H1 (cell line): ENCODE data around the gene ITGB8. TPM values are rescaled to one million over a fixed set of nuclear protein-coding genes. Genes with fewer than 3 reads are reported as not detected.

Experiments
- CTCF ChIA-PET: fragments of 300-600 bp; sonication (Branson Sonifier 250); formaldehyde crosslinking; loops from one replicate; lab custom pipeline; 2021; ENCODE audit not compliant: partially characterized antibody; lab: Charles Lee
- POLR2A ChIA-PET: fragments of 300-600 bp; sonication (Branson Sonifier 250); formaldehyde crosslinking; loops from one replicate; lab custom pipeline; 2021; ENCODE audit warnings: inconsistent platforms; ENCODE audit not compliant: partially characterized antibody; lab: Charles Lee
- DNase-seq, 2 experiments: peaks; one replicate each; pipeline versions ENCODE4 v3.0.0 to v3.0.0-alpha.2; 2010 to 2022; ENCODE audit warnings: low spot score in 2 of 2, low read depth in 1 of 2, mixed read lengths in 1 of 2
- FAIRE-seq: peaks from 2 replicates; lab custom pipeline; 2011; peaks lifted over from hg19 to GRCh38; lab: Jason Lieb, UNC
- H2AFZ ChIP-seq: 2 replicates; pipeline ENCODE4 v1.8.1; 2012; ENCODE audit warnings: low read length, inconsistent platforms
- H2AK5ac ChIP-seq: 2 replicates; pipeline ENCODE4 v1.6.1; 2013; ENCODE audit warnings: low read depth, low read length
- H2BK120ac ChIP-seq: replicated peaks from 2 replicates; pipeline ENCODE3; 2013; ENCODE audit warnings: low read depth, low read length, inconsistent platforms
- H2BK12ac ChIP-seq: 2 replicates; pipeline ENCODE4 v1.6.1; 2013; ENCODE audit warnings: low read depth, low read length
- H2BK15ac ChIP-seq: 2 replicates; pipeline ENCODE4 v1.6.1; 2013; ENCODE audit warnings: low read length
- H2BK20ac ChIP-seq: 2 replicates; pipeline ENCODE4 v1.6.1; 2013; ENCODE audit warnings: low read length
- H2BK5ac ChIP-seq: 2 replicates; pipeline ENCODE4 v1.6.1; 2013; ENCODE audit warnings: low read depth, low read length
- H3K14ac ChIP-seq: 2 replicates; pipeline ENCODE4 v1.6.1; 2013; ENCODE audit warnings: inconsistent platforms; ENCODE audit not compliant: insufficient read length
- H3K18ac ChIP-seq: 2 replicates; pipeline ENCODE4 v1.6.1; 2013; ENCODE audit warnings: low read length; ENCODE audit errors: extremely low read depth
- H3K23ac ChIP-seq: 2 replicates; pipeline ENCODE4 v1.6.1; 2013; ENCODE audit warnings: inconsistent platforms; ENCODE audit not compliant: insufficient read length
- H3K23me2 ChIP-seq: 2 replicates; pipeline ENCODE4 v1.6.1; 2013; ENCODE audit warnings: low read depth, low read length
- H3K27ac ChIP-seq: 2 replicates; pipeline ENCODE4 v1.6.1; 2011; ENCODE audit warnings: low read depth, low read length, inconsistent platforms
- H3K27me3 ChIP-seq, 4 experiments: replicated peaks in 1 of 4; 1 replicate in 1 of 4; 2 replicates in 3 of 4; pipeline versions ENCODE4 v1.6.1 to v1.8.1; 2011 to 2013; ENCODE audit warnings: low read length in 3 of 4, mild to moderate bottlenecking in 3 of 4, inconsistent platforms in 2 of 4, mixed read lengths in 2 of 4, moderate library complexity in 1 of 4; ENCODE audit not compliant: control insufficient read depth in 3 of 4, insufficient read depth in 3 of 4; ENCODE audit errors: extremely low read depth in 1 of 4
- H3K36me3 ChIP-seq, 4 experiments: 2 replicates each; pipeline versions ENCODE4 v1.6.1 to v1.8.1; 2011 to 2013; ENCODE audit warnings: mild to moderate bottlenecking in 4 of 4, low read length in 3 of 4, moderate library complexity in 2 of 4, control low read depth in 1 of 4, inconsistent platforms in 1 of 4; ENCODE audit not compliant: insufficient read depth in 4 of 4, control insufficient read depth in 2 of 4
- H3K4ac ChIP-seq: replicated peaks from 2 replicates; pipeline ENCODE3; 2013; ENCODE audit warnings: low read length, low read depth, mixed read lengths, inconsistent platforms; ENCODE audit not compliant: insufficient read length
- H3K4me1 ChIP-seq, 4 experiments: replicated peaks in 1 of 4; 1 replicate in 1 of 4; 2 replicates in 3 of 4; pipeline versions ENCODE4 v1.6.1 to v1.8.1; 2011 to 2013; ENCODE audit warnings: low read length in 3 of 4, inconsistent platforms in 2 of 4, mixed read lengths in 1 of 4; ENCODE audit not compliant: insufficient read depth in 4 of 4, control insufficient read depth in 3 of 4
- H3K4me2 ChIP-seq, 2 experiments: 2 replicates each; pipeline versions ENCODE4 v1.6.1 to v1.8.1; 2011 to 2013; ENCODE audit warnings: low read depth in 2 of 2, low read length in 2 of 2, control low read depth in 1 of 2, inconsistent platforms in 1 of 2, mild to moderate bottlenecking in 1 of 2; ENCODE audit not compliant: insufficient read depth in 1 of 2
- H3K4me3 ChIP-seq, 4 experiments: fragments of 200-600, 300-600 bp in 1 of 4; sonication (generic), shearing (Covaris generic), sonication (Bioruptor Twin) in 1 of 4; 2 replicates each; pipeline versions ENCODE4 v1.5.1 to v1.8.1; 2011 to 2016; ENCODE audit warnings: low read length in 4 of 4, low read depth in 3 of 4, control low read depth in 2 of 4, inconsistent platforms in 2 of 4, mild to moderate bottlenecking in 2 of 4, mixed read lengths in 1 of 4, moderate library complexity in 1 of 4; ENCODE audit not compliant: insufficient read depth in 2 of 4; ENCODE audit errors: extremely low read depth in 1 of 4
- H3K56ac ChIP-seq: replicated peaks from 2 replicates; pipeline ENCODE3; 2013; ENCODE audit warnings: low read depth, mild to moderate bottlenecking, mixed read lengths, low read length, inconsistent platforms; ENCODE audit not compliant: insufficient read length
- H3K79me1 ChIP-seq: 2 replicates; pipeline ENCODE4 v1.6.1; 2013; ENCODE audit warnings: low read depth, low read length, control low read depth
- H3K79me2 ChIP-seq, 2 experiments: 2 replicates each; pipeline versions ENCODE4 v1.6.1 to v1.8.1; 2012 to 2013; ENCODE audit warnings: low read length in 2 of 2, mild to moderate bottlenecking in 2 of 2, inconsistent platforms in 1 of 2; ENCODE audit not compliant: insufficient read depth in 2 of 2, control insufficient read depth in 1 of 2
- H3K9ac ChIP-seq, 4 experiments: replicated peaks in 1 of 4; 1 replicate in 1 of 4; 2 replicates in 3 of 4; pipeline versions ENCODE4 v1.6.1 to v1.8.1; 2011 to 2013; ENCODE audit warnings: low read depth in 3 of 4, low read length in 3 of 4, control low read depth in 2 of 4, mild to moderate bottlenecking in 2 of 4, moderate library complexity in 2 of 4, inconsistent platforms in 1 of 4; ENCODE audit errors: extremely low read depth in 1 of 4
- H3K9me3 ChIP-seq, 2 experiments: 2 replicates each; pipeline versions ENCODE4 v1.6.1 to v1.8.1; 2012 to 2013; ENCODE audit warnings: mild to moderate bottlenecking in 2 of 2, moderate library complexity in 2 of 2, control low read depth in 1 of 2, inconsistent platforms in 1 of 2, low read depth in 1 of 2, low read length in 1 of 2, mixed read lengths in 1 of 2; ENCODE audit not compliant: insufficient read depth in 2 of 2
- H4K20me1 ChIP-seq, 2 experiments: replicated peaks in 1 of 2; 2 replicates each; pipeline versions ENCODE3 to v1.8.1; 2011 to 2013; ENCODE audit warnings: inconsistent platforms in 2 of 2, low read length in 2 of 2, mild to moderate bottlenecking in 1 of 2; ENCODE audit not compliant: insufficient read depth in 2 of 2, control insufficient read depth in 1 of 2
- H4K5ac ChIP-seq: 2 replicates; pipeline ENCODE4 v1.6.1; 2013; ENCODE audit warnings: low read length, low read depth, mixed read lengths, inconsistent platforms; ENCODE audit not compliant: insufficient read length
- H4K8ac ChIP-seq: 2 replicates; pipeline ENCODE4 v1.8.0; 2013; ENCODE audit warnings: mild to moderate bottlenecking, moderate library complexity, low read length, inconsistent platforms; ENCODE audit not compliant: insufficient read depth; ENCODE audit errors: extremely low read depth
- H4K91ac ChIP-seq: replicated peaks from 2 replicates; pipeline ENCODE3; 2013; ENCODE audit warnings: low read length, mixed read lengths, inconsistent platforms; ENCODE audit not compliant: insufficient read length
- BRCA1 ChIP-seq: IDR thresholded peaks from 2 replicates; pipeline ENCODE4 v1.6.1; 2012; ENCODE audit warnings: low read depth, low read length, improper control_type of control experiment
- EZH2 ChIP-seq: fragments of 200-600 bp; sonication (generic); IDR thresholded peaks from 2 replicates; pipeline ENCODE4 v1.7.1; 2012; ENCODE audit warnings: low read depth, mild to moderate bottlenecking, moderate library complexity, low read length, inconsistent platforms; ENCODE audit not compliant: severe bottlenecking
- NRF1 ChIP-seq: IDR thresholded peaks from 2 replicates; pipeline ENCODE4 v1.6.1; 2011; ENCODE audit warnings: mild to moderate bottlenecking, low read depth, low read length, improper control_type of control experiment
- RXRA ChIP-seq: IDR thresholded peaks from 2 replicates; pipeline ENCODE4 v1.6.1; 2011; ENCODE audit warnings: low read depth, mild to moderate bottlenecking, low read length, moderate library complexity; ENCODE audit not compliant: insufficient read depth
- WGBS, 2 experiments: shearing (Covaris generic) in 1 of 2; methylation state at CpG; one replicate each; pipeline versions ENCODE4 v1.1.6 to v1.1.7; 2013 to 2015; ENCODE audit warnings: low lambda C conversion rate in 2 of 2, mixed read lengths in 2 of 2, inconsistent platforms in 1 of 2, low coverage in 1 of 2, missing lambda C conversion rate in 1 of 2; ENCODE audit not compliant: insufficient replicate concordance in 2 of 2, insufficient coverage in 1 of 2, insufficient read length in 1 of 2; ENCODE audit errors: extremely low coverage in 1 of 2, missing lambda C conversion rate in 1 of 2; 5-methylcytosine and 5-hydroxymethylcytosine counted together
- polyA plus RNA-seq, 7 experiments: library from polyadenylated mRNA; depleted of rRNA in 3 of 7; stranded (reverse) in 5 of 7; unstranded in 2 of 7; fragments of >200 nt in 5 of 7; fragments of 200-250 nt in 2 of 7; gene quantifications; 1 replicate in 5 of 7; 2 replicates in 1 of 7; 4 replicates in 1 of 7; pipeline versions ENCODE4 v1.2.1 to v1.2.3, GENCODE V29; 2011 to 2013; ENCODE audit warnings: missing spikeins in 2 of 7, mixed read lengths in 2 of 7
- total RNA-seq: library from RNA; stranded (reverse); fragmentation: NEBNext Ultra II Directional; extraction: Animal tissue kit (Norgen Biotek cat#: 25700); gene quantifications from 2 replicates; pipeline ENCODE4 v1.2.1, GENCODE V29; 2021

ITGB8 gene
- total and polyA plus RNA-seq, 2 of the 8 experiments (the other 6 are each of a cell fraction or from before 2014, with no cell fraction given), result 1.2 to 3.6 TPM

DNA sequence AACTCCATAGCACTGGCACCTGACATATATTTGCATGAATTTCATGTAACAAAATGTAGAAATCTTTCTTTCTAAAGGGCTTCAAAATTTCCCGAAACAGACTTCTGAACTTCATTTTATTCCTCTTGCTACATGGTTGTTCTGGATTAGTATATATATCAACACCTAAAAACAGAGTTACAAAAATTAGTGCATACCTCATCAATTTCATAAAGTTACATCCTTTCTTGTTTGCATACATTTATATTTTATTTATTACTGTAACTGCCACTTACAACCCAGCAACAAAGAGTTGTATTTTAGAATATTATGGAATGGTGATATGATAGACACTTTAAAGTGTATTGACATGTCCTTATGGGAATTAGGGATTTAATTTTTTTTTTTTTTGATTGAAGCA is 2.0 kb upstream of the ITGB8 start:
- POLR2A ChIA-PET, result interaction anchor here (0.6 to 2.9 kb wide), 2 partner anchors 22 to 229 kb away, joined by 4 to 15 read pairs; no protein-coding TSS in a partner anchor
- TF ChIP-seq RXRA, result no peak
- TF ChIP-seq EZH2, result no peak
- TF ChIP-seq BRCA1, result no peak
- no peak for TF ChIP-seq NRF1

More for the DNA sequence above, 2.0 kb upstream of the ITGB8 start:
- CTCF ChIA-PET, result interaction anchor here (0.8 to 2.1 kb wide), 4 partner anchors 9 to 156 kb away, joined by 4 to 10 read pairs (median 4); no protein-coding TSS in a partner anchor
- Histone ChIP-seq H4K91ac (no peak overlapping the region), H3K9me3 (no peaks in the 10 kb centered on the region), H3K56ac (no peak overlapping the region), H3K4me1 (peaks cover 0 to 2% (median 0%) of the 10 kb centered on the region in 4 experiments; a peak in 2 of 7 replicates), H3K27ac (no peak overlapping the region), H3K36me3 (no peaks in the 10 kb centered on the region), H3K27me3 (no peaks in the 10 kb centered on the region), H2BK15ac (no peak overlapping the region), H2BK12ac (no peak overlapping the region), H2BK20ac (no peak overlapping the region), H4K5ac (no peak overlapping the region), H4K8ac (no peak overlapping the region), H2AK5ac (no peak overlapping the region), H3K14ac (no peak overlapping the region), H2AFZ (no peak overlapping the region), H2BK120ac (no peak overlapping the region), H3K4ac (no peak overlapping the region), H3K79me2 (no peaks in the 10 kb centered on the region), H3K79me1 (no peaks in the 10 kb centered on the region), H2BK5ac (no peak overlapping the region), H3K23me2 (peaks cover 18% of the 10 kb centered on the region), H3K9ac (no peak overlapping the region), H3K4me2 (peak overlapping the region; percentile 75 to 98), H3K23ac (no peak overlapping the region), H3K4me3 (peak overlapping the region; percentile 55 to 80 (median 73); a peak in 6 of 8 replicates), H4K20me1 (no peaks in the 10 kb centered on the region), H3K18ac (no peak overlapping the region)
- FAIRE-seq, result no peak
- 76% methylated on average over 1 of the region's 1 CpG; no CpG with 5 or more reads in 1 of the 2 experiments for WGBS, 2 experiments
- DNase-seq, result no peak
